ENCODE data around the gene ERBB4. TPM values are rescaled to one million over a fixed set of nuclear protein-coding genes. Genes with fewer than 3 reads are reported as not detected.

ERBB4 gene
- total RNA-seq, 2 experiments from 2014 or later = not detected

GRCh38 chr2:211417544-211417943, 1121.1 kb downstream of the ERBB4 start:
- Mint-ChIP-seq H3K27ac (no peak overlapping the region), H3K4me3 (no peak overlapping the region), H3K36me3 (ENCODE audit: low read depth) (no peaks in the 10 kb centered on the region), H3K27me3 (ENCODE audit: low read depth) (no peaks in the 10 kb centered on the region), H3K9me3 (ENCODE audit: insufficient read depth) (peaks cover 6% of the 10 kb centered on the region), H3K4me1 (ENCODE audit: low read depth) (no peaks in the 10 kb centered on the region)
- ChIA-PET CTCF (interaction anchor here (0.5 kb wide), 1 partner anchor 317 kb away, joined by 3 read pairs; no protein-coding TSS in a partner anchor), POLR2A (no interaction called here)
- ATAC-seq (no peak), DNase-seq (no peak)

- H3K4me1 Mint-ChIP-seq (ENCODE audit: low read depth) = no peaks in the 10 kb centered on the region
- DNase-seq = no peak
- ChIA-PET CTCF (interaction anchor here (1.1 kb wide), 1 partner anchor 12 kb away, joined by 4 read pairs; no protein-coding TSS in a partner anchor), POLR2A (interaction anchor here (0.6 kb wide), 1 partner anchor 227 kb away, joined by 3 read pairs; no protein-coding TSS in a partner anchor)
- H3K27ac Mint-ChIP-seq = no peak overlapping the region
- H3K36me3 Mint-ChIP-seq (ENCODE audit: low read depth) = no peaks in the 10 kb centered on the region
- peaks cover 6% of the 10 kb centered on the region for H3K9me3 Mint-ChIP-seq (ENCODE audit: insufficient read depth)
- no peak for ATAC-seq
- H3K27me3 Mint-ChIP-seq (ENCODE audit: low read depth) = no peaks in the 10 kb centered on the region
- H3K4me3 Mint-ChIP-seq = no peak overlapping the region
Observed at GRCh38 chr2:211416373-211416772, 1122.2 kb downstream of the ERBB4 start.

GRCh38 chr2:211413746-211414145, 1124.9 kb downstream of the ERBB4 start:
- Mint-ChIP-seq H3K27me3 (ENCODE audit: low read depth) (no peaks in the 10 kb centered on the region), H3K9me3 (ENCODE audit: insufficient read depth) (peaks cover 6% of the 10 kb centered on the region), H3K4me1 (ENCODE audit: low read depth) (no peaks in the 10 kb centered on the region), H3K4me3 (no peak overlapping the region), H3K27ac (no peak overlapping the region), H3K36me3 (ENCODE audit: low read depth) (no peaks in the 10 kb centered on the region)
- ATAC-seq = no peak
- ChIA-PET POLR2A (no interaction called here), CTCF (no interaction called here)
- no peak for DNase-seq

- ChIA-PET POLR2A (no interaction called here), CTCF (no interaction called here)
- Mint-ChIP-seq H3K4me3 (no peak overlapping the region), H3K36me3 (ENCODE audit: low read depth) (no peaks in the 10 kb centered on the region), H3K9me3 (ENCODE audit: insufficient read depth) (no peaks in the 10 kb centered on the region), H3K4me1 (ENCODE audit: low read depth) (no peaks in the 10 kb centered on the region), H3K27me3 (ENCODE audit: low read depth) (no peaks in the 10 kb centered on the region), H3K27ac (no peak overlapping the region)
- DNase-seq = no peak
- no peak for ATAC-seq
Observed at GRCh38 chr2:211408483-211408891, 1130.1 kb downstream of the ERBB4 start.

GRCh38 chr2:211407076-211407475, 1131.5 kb downstream of the ERBB4 start:
- Mint-ChIP-seq H3K27ac (no peak overlapping the region), H3K9me3 (ENCODE audit: insufficient read depth) (no peaks in the 10 kb centered on the region), H3K27me3 (ENCODE audit: low read depth) (no peaks in the 10 kb centered on the region), H3K36me3 (ENCODE audit: low read depth) (no peaks in the 10 kb centered on the region), H3K4me1 (ENCODE audit: low read depth) (no peaks in the 10 kb centered on the region), H3K4me3 (no peak overlapping the region)
- ChIA-PET POLR2A (no interaction called here), CTCF (no interaction called here)
- DNase-seq = no peak
- ATAC-seq = no peak

- ChIA-PET POLR2A (no interaction called here), CTCF (interaction anchor here (1.9 kb wide), 1 partner anchor 12 kb away, joined by 4 read pairs; no protein-coding TSS in a partner anchor)
- Mint-ChIP-seq H3K27me3 (ENCODE audit: low read depth) (no peaks in the 10 kb centered on the region), H3K4me1 (ENCODE audit: low read depth) (no peaks in the 10 kb centered on the region), H3K36me3 (ENCODE audit: low read depth) (no peaks in the 10 kb centered on the region), H3K4me3 (no peak overlapping the region), H3K27ac (no peak overlapping the region), H3K9me3 (ENCODE audit: insufficient read depth) (no peaks in the 10 kb centered on the region)
- DNase-seq (no peak), ATAC-seq (no peak)
Observed at GRCh38 chr2:211405036-211405435, 1133.6 kb downstream of the ERBB4 start.

GRCh38 chr2:211404098-211404497, 1134.5 kb downstream of the ERBB4 start:
- Mint-ChIP-seq H3K4me3 (no peak overlapping the region), H3K9me3 (ENCODE audit: insufficient read depth) (no peaks in the 10 kb centered on the region), H3K36me3 (ENCODE audit: low read depth) (no peaks in the 10 kb centered on the region), H3K27ac (no peak overlapping the region), H3K27me3 (ENCODE audit: low read depth) (no peaks in the 10 kb centered on the region), H3K4me1 (ENCODE audit: low read depth) (no peaks in the 10 kb centered on the region)
- DNase-seq = no peak
- ChIA-PET POLR2A (no interaction called here), CTCF (interaction anchor here (1.9 kb wide), 1 partner anchor 13 kb away, joined by 4 read pairs; no protein-coding TSS in a partner anchor)
- ATAC-seq = no peak

- Mint-ChIP-seq H3K9me3 (ENCODE audit: insufficient read depth) (no peaks in the 10 kb centered on the region), H3K4me1 (ENCODE audit: low read depth) (no peaks in the 10 kb centered on the region), H3K4me3 (no peak overlapping the region), H3K27me3 (ENCODE audit: low read depth) (no peaks in the 10 kb centered on the region), H3K36me3 (ENCODE audit: low read depth) (no peaks in the 10 kb centered on the region), H3K27ac (no peak overlapping the region)
- DNase-seq (no peak), ATAC-seq (no peak)
- CTCF ChIA-PET = no interaction called here
- POLR2A ChIA-PET = no interaction called here
Observed at GRCh38 chr2:211401328-211401727, 1137.3 kb downstream of the ERBB4 start.

GRCh38 chr2:211397764-211398163, 1140.8 kb downstream of the ERBB4 start:
- H3K27me3 Mint-ChIP-seq (ENCODE audit: low read depth) = no peaks in the 10 kb centered on the region
- DNase-seq (no peak), ATAC-seq (no peak)
- no peaks in the 10 kb centered on the region for H3K36me3 Mint-ChIP-seq (ENCODE audit: low read depth)
- no peaks in the 10 kb centered on the region for H3K9me3 Mint-ChIP-seq (ENCODE audit: insufficient read depth)
- CTCF ChIA-PET = no interaction called here
- H3K27ac Mint-ChIP-seq = no peak overlapping the region
- no peaks in the 10 kb centered on the region for H3K4me1 Mint-ChIP-seq (ENCODE audit: low read depth)
- no peak overlapping the region for H3K4me3 Mint-ChIP-seq
- POLR2A ChIA-PET = no interaction called here

- H3K27ac Mint-ChIP-seq = no peak overlapping the region
- H3K9me3 Mint-ChIP-seq (ENCODE audit: insufficient read depth) = no peaks in the 10 kb centered on the region
- no peaks in the 10 kb centered on the region for H3K4me1 Mint-ChIP-seq (ENCODE audit: low read depth)
- DNase-seq (no peak), ATAC-seq (no peak)
- ChIA-PET POLR2A (no interaction called here), CTCF (no interaction called here)
- H3K4me3 Mint-ChIP-seq = no peak overlapping the region
- H3K36me3 Mint-ChIP-seq (ENCODE audit: low read depth) = no peaks in the 10 kb centered on the region
- no peaks in the 10 kb centered on the region for H3K27me3 Mint-ChIP-seq (ENCODE audit: low read depth)
Observed at GRCh38 chr2:211396815-211397214, 1141.8 kb downstream of the ERBB4 start.

- H3K27ac Mint-ChIP-seq = no peak overlapping the region
- H3K27me3 Mint-ChIP-seq (ENCODE audit: low read depth) = no peaks in the 10 kb centered on the region
- H3K4me1 Mint-ChIP-seq (ENCODE audit: low read depth) = no peaks in the 10 kb centered on the region
Observed at GRCh38 chr2:211391189-211391567, 1147.4 kb downstream of the ERBB4 start.

GRCh38 chr2:211390536-211391188, 1147.9 kb downstream of the ERBB4 start:
- Mint-ChIP-seq H3K4me1 (ENCODE audit: low read depth) (no peaks in the 10 kb centered on the region), H3K9me3 (ENCODE audit: insufficient read depth) (no peaks in the 10 kb centered on the region), H3K27ac (no peak overlapping the region), H3K36me3 (ENCODE audit: low read depth) (no peaks in the 10 kb centered on the region), H3K27me3 (ENCODE audit: low read depth) (no peaks in the 10 kb centered on the region), H3K4me3 (no peak overlapping the region)
- ATAC-seq = no peak
- ChIA-PET POLR2A (no interaction called here), CTCF (no interaction called here)
- no peak for DNase-seq

More at GRCh38 chr2:211391189-211391567, 1147.4 kb downstream of the ERBB4 start:
- ATAC-seq (no peak), DNase-seq (no peak)
- POLR2A ChIA-PET = no interaction called here
- CTCF ChIA-PET = no interaction called here
- no peaks in the 10 kb centered on the region for H3K9me3 Mint-ChIP-seq (ENCODE audit: insufficient read depth)
- H3K36me3 Mint-ChIP-seq (ENCODE audit: low read depth) = no peaks in the 10 kb centered on the region
- no peak overlapping the region for H3K4me3 Mint-ChIP-seq

GRCh38 chr2:211387734-211388133, 1150.9 kb downstream of the ERBB4 start:
- ChIA-PET CTCF (no interaction called here), POLR2A (no interaction called here)
- ATAC-seq (no peak), DNase-seq (no peak)
- Mint-ChIP-seq H3K27ac (no peak overlapping the region), H3K36me3 (ENCODE audit: low read depth) (no peaks in the 10 kb centered on the region), H3K27me3 (ENCODE audit: low read depth) (no peaks in the 10 kb centered on the region), H3K9me3 (ENCODE audit: insufficient read depth) (no peaks in the 10 kb centered on the region), H3K4me3 (no peak overlapping the region), H3K4me1 (ENCODE audit: low read depth) (no peaks in the 10 kb centered on the region)

All from activated CD8-positive, alpha-beta T cell treated with anti-CD3 and anti-CD28 coated beads, Interleukin-2, amount 10 ng/mL, durations not matched to agents 7 days and 5 days (primary cell).